Cortex of kidney (tissue), 1 donor: ENCODE data around the gene CLSTN3.
"Not testable (repeated sequence)": the region's sequence is repeated elsewhere in the genome, so short reads cannot be mapped to it uniquely, and the experiment has no call there.

Experiments
- DNase-seq: peaks from one replicate; lab custom pipeline; 2025; lab: John Stamatoyannopoulos, UW

Gene CLSTN3

GRCh38 chr12:7150356-7150755 lies 20.2 kb downstream of the CLSTN3 start:
- DNase-seq, result no peak

- DNase-seq, result no peak
These were observed 20.7 kb downstream of the CLSTN3 start for GRCh38 chr12:7150841-7151240.

GRCh38 chr12:7151532-7151931 lies 21.4 kb downstream of the CLSTN3 start:
- no peak for DNase-seq

- no peak for DNase-seq
These were observed 22.6 kb downstream of the CLSTN3 start for GRCh38 chr12:7152818-7153217.

- DNase-seq, result no peak
These were observed 23.9 kb downstream of the CLSTN3 start for GRCh38 chr12:7154042-7154441.

GRCh38 chr12:7154901-7155470 lies 24.8 kb downstream of the CLSTN3 start:
- no peak for DNase-seq

- no peak for DNase-seq
These were observed 25.4 kb downstream of the CLSTN3 start for GRCh38 chr12:7155471-7156034.

GRCh38 chr12:7156259-7157197 lies 26.4 kb downstream of the CLSTN3 start:
- no peak for DNase-seq

GRCh38 chr12:7157391-7157790 lies 27.2 kb downstream of the CLSTN3 start:
- no peak for DNase-seq

- DNase-seq, result no peak
These were observed 28.8 kb downstream of the CLSTN3 start for GRCh38 chr12:7158781-7159609.

GRCh38 chr12:7160183-7160582 lies 30.0 kb downstream of the CLSTN3 start:
- DNase-seq, result no peak

- DNase-seq, result no peak
These were observed 31.2 kb downstream of the CLSTN3 start for GRCh38 chr12:7161327-7161726.

GRCh38 chr12:7161811-7162210 lies 31.6 kb downstream of the CLSTN3 start:
- no peak for DNase-seq

- DNase-seq, result no peak
These were observed 32.5 kb downstream of the CLSTN3 start for GRCh38 chr12:7162691-7163114.

- no peak for DNase-seq
These were observed 39.8 kb downstream of the CLSTN3 start for GRCh38 chr12:7169951-7170350.

GRCh38 chr12:7171854-7172253 lies 41.7 kb downstream of the CLSTN3 start:
- DNase-seq, result no peak

- DNase-seq, result no peak
These were observed 45.3 kb downstream of the CLSTN3 start for GRCh38 chr12:7175493-7175892.

- no peak for DNase-seq
These were observed 46.4 kb downstream of the CLSTN3 start for GRCh38 chr12:7176595-7176994.

GRCh38 chr12:7178481-7178880 lies 48.3 kb downstream of the CLSTN3 start:
- DNase-seq, result no peak

- no peak for DNase-seq
These were observed 50.5 kb downstream of the CLSTN3 start for GRCh38 chr12:7180685-7181084.

- not testable (repeated sequence) for DNase-seq
These were observed 55.9 kb downstream of the CLSTN3 start for GRCh38 chr12:7186058-7186457.
